Fibroblast of the aortic adventitia (primary cell): ENCODE results near the gene TENT5C. TPM values are rescaled to one million over a fixed set of nuclear protein-coding genes. Genes with fewer than 3 reads are reported as not detected.
"Not testable (repeated sequence)": the region's sequence is repeated elsewhere in the genome, so short reads cannot be mapped to it uniquely, and the experiment has no call there.

Source experiments
- DNase-seq: peaks from one replicate; pipeline ENCODE4 v3.0.0-alpha.2; 2010; ENCODE audit warnings: low read depth
- H3K4me3 ChIP-seq: 2 replicates; pipeline ENCODE4 v1.5.1; 2011; ENCODE audit warnings: low read depth, mild to moderate bottlenecking, control low read depth, low read length, moderate library complexity
- CTCF ChIP-seq: IDR thresholded peaks from 2 replicates; pipeline ENCODE4 v1.5.1; 2011; ENCODE audit warnings: mild to moderate bottlenecking, low read length, control low read depth, inconsistent platforms; ENCODE audit not compliant: insufficient read depth
- total RNA-seq: library from RNA; depleted of rRNA; stranded (reverse); fragments of >200 nt; gene quantifications from 2 replicates; pipeline ENCODE4 v1.2.3, GENCODE V29; 2012; ENCODE audit warnings: low replicate concordance

The TENT5C gene
- total RNA-seq: 0.45 and 5.5 TPM in 2 replicates

- DNase-seq: peak; percentile 95
- H3K4me3 ChIP-seq: peak within 1 kb of the TSS; percentile 71
- TF ChIP-seq CTCF: no peak
Observed at GRCh38 chr1:117605774-117606648, at the start of gene TENT5C. Gene TENT5C (plus strand): TSS chr1:117606048. CDS start chr1:117622869, 16,821 bp downstream.

DNA sequence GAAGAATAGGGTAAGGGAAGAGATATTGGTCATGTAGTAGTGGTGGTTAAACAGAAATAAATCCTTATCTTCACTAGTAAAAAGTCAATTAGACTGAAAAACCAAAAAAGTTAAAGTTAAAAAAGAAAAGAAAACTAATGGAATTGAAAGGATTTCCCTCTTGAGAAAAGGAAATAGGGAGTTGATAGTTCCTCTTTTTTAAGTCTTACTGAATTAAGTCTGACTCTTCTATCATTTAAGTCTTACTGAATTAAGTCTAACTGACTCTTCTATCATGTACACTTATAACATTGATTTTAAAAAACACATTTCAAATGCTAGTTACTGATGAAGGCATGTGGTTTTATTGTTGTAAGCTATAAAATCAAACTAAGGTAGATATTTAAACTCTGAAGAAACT is 49.5 kb upstream of the TENT5C start:
- H3K4me3 ChIP-seq: no peak overlapping the region
- no peak for DNase-seq
- TF ChIP-seq CTCF: no peak

- TF ChIP-seq CTCF: no peak
- H3K4me3 ChIP-seq: no peak overlapping the region
- no peak for DNase-seq
Observed at GRCh38 chr1:117556976-117557375, 48.9 kb upstream of the TENT5C start.

DNA sequence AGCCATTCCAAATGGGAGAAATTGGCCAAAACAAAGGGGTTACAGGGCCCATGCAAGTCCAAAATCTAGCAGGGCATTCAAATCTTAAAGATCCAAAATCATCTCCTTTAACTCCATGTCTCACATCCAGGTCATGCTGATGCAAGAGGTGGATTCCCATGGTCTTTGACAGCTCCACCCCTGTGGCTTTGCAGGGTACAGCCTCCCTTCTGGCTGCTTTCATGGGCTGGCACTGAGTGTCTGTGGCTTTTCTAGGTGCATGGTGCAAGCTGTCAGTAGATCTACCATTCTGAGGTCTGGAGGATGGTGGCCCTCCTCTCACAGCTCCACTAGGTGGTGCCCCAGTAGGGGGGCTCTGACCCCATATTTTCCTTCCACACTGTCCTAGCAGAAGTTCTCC is 47.4 kb upstream of the TENT5C start:
- H3K4me3 ChIP-seq, DNase-seq: not testable (repeated sequence)

- H3K4me3 ChIP-seq: no peak overlapping the region
- no peak for DNase-seq
- TF ChIP-seq CTCF: no peak
Observed at GRCh38 chr1:117559139-117559538, 46.7 kb upstream of the TENT5C start.

- TF ChIP-seq CTCF: no peak
- H3K4me3 ChIP-seq: no peak overlapping the region
- no peak for DNase-seq
Observed at GRCh38 chr1:117559985-117560384, 45.9 kb upstream of the TENT5C start.

DNA sequence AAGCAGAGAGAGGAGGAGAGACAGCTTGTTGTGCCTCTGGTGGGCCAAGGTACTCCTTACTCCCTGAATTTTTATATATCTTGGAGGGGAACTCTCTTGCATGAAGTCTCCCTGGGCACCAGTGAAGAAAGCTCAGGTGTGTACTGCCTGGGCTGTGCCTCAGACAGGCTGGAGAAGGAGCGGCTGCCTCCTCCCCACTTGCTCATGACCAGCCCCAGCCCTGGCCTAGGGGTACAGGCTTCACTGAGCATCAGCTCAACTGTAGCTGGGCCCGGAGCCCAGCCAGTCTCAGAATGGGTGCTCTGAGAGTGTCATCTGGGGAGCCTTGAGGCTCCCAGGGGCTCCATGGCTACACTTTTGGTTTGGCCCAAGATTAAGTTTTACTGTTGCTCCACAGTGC is 44.8 kb upstream of the TENT5C start:
- DNase-seq: no peak
- no peak overlapping the region for H3K4me3 ChIP-seq
- no peak for TF ChIP-seq CTCF
